Activated CD4-positive, alpha-beta T cell treated with anti-CD3 and anti-CD28 coated beads, Interleukin-2, amount 10 ng/mL, durations not matched to agents 7 days and 5 days (primary cell): ENCODE results near the gene CLIC5. TPM values are rescaled to one million over a fixed set of nuclear protein-coding genes. Genes with fewer than 3 reads are reported as not detected.

Source experiments
- CTCF ChIA-PET: fragments of 350-600 bp; sonication (Branson Sonifier 250); formaldehyde crosslinking; loops from one replicate; lab custom pipeline; 2021; ENCODE audit warnings: antibody characterized with exemption; lab: Charles Lee
- POLR2A ChIA-PET: fragments of 350-600 bp; sonication (Branson Sonifier 250); formaldehyde crosslinking; loops from one replicate; lab custom pipeline; 2021; ENCODE audit warnings: antibody characterized with exemption; lab: Charles Lee
- DNase-seq: peaks from one replicate; pipeline ENCODE4 v3.0.0-alpha.2; 2020
- H3K27ac Mint-ChIP-seq: one replicate; pipeline ENCODE4 v1.8.0; 2021; ENCODE audit warnings: mild to moderate bottlenecking, moderate library complexity, mixed read lengths
- H3K27me3 Mint-ChIP-seq: one replicate; pipeline ENCODE4 v1.8.0; 2021; ENCODE audit warnings: mixed read lengths
- H3K36me3 Mint-ChIP-seq: one replicate; pipeline ENCODE4 v1.8.0; 2021; ENCODE audit warnings: low read depth, mixed read lengths
- H3K4me1 Mint-ChIP-seq: one replicate; pipeline ENCODE4 v1.8.0; 2021; ENCODE audit warnings: mixed read lengths
- H3K4me3 Mint-ChIP-seq: one replicate; pipeline ENCODE4 v1.8.0; 2021; ENCODE audit warnings: mild to moderate bottlenecking, moderate library complexity, mixed read lengths
- H3K9me3 Mint-ChIP-seq: one replicate; pipeline ENCODE4 v1.8.0; 2021; ENCODE audit warnings: mixed read lengths
- total RNA-seq, 2 experiments: library from RNA; stranded (reverse); gene quantifications; one replicate each; pipeline ENCODE4 v1.2.3, GENCODE V29; 2021

The CLIC5 gene
- total RNA-seq, 2 experiments from 2014 or later, result 3.7 to 3.8 TPM

GRCh38 chr6:45881705-45882467, 133.8 kb downstream of the CLIC5 start:
- CTCF ChIA-PET, result interaction anchor here (0.8 to 1.2 kb wide), 2 partner anchors 13 to 32 kb away, joined by 3 read pairs; no protein-coding TSS in a partner anchor
- no peak for DNase-seq
- POLR2A ChIA-PET, result no interaction called here
- peaks cover 2% of the 10 kb centered on the region for H3K9me3 Mint-ChIP-seq
- H3K4me1 Mint-ChIP-seq, result no peaks in the 10 kb centered on the region
- no peaks in the 10 kb centered on the region for H3K27me3 Mint-ChIP-seq
- H3K27ac Mint-ChIP-seq, result no peak overlapping the region
- H3K36me3 Mint-ChIP-seq, result no peaks in the 10 kb centered on the region
- H3K4me3 Mint-ChIP-seq, result no peak overlapping the region

- ChIA-PET POLR2A (no interaction called here), CTCF (interaction anchor here (0.7 kb wide), 1 partner anchor 8 kb away, joined by 3 read pairs; no protein-coding TSS in a partner anchor)
- H3K27me3 Mint-ChIP-seq, result no peaks in the 10 kb centered on the region
- H3K4me1 Mint-ChIP-seq, result no peaks in the 10 kb centered on the region
- H3K36me3 Mint-ChIP-seq, result no peaks in the 10 kb centered on the region
- H3K9me3 Mint-ChIP-seq, result peaks cover 5% of the 10 kb centered on the region
- H3K4me3 Mint-ChIP-seq, result no peak overlapping the region
- H3K27ac Mint-ChIP-seq, result no peak overlapping the region
- DNase-seq, result no peak
These were observed 135.0 kb downstream of the CLIC5 start for GRCh38 chr6:45880676-45881075.

GRCh38 chr6:45880159-45880558, 135.5 kb downstream of the CLIC5 start:
- CTCF ChIA-PET, result interaction anchor here (0.6 to 1.1 kb wide), 2 partner anchors 26 to 34 kb away, joined by 3 to 4 read pairs; no protein-coding TSS in a partner anchor
- POLR2A ChIA-PET, result no interaction called here
- DNase-seq, result no peak
- peaks cover 5% of the 10 kb centered on the region for H3K9me3 Mint-ChIP-seq
- H3K4me1 Mint-ChIP-seq, result no peaks in the 10 kb centered on the region
- H3K27ac Mint-ChIP-seq, result no peak overlapping the region
- H3K36me3 Mint-ChIP-seq, result no peaks in the 10 kb centered on the region
- no peak overlapping the region for H3K4me3 Mint-ChIP-seq
- H3K27me3 Mint-ChIP-seq, result no peaks in the 10 kb centered on the region

- DNase-seq, result no peak
- no peak overlapping the region for H3K4me3 Mint-ChIP-seq
- H3K27me3 Mint-ChIP-seq, result peaks cover 5% of the 10 kb centered on the region
- CTCF ChIA-PET, result no interaction called here
- peaks cover 10% of the 10 kb centered on the region for H3K9me3 Mint-ChIP-seq
- no peaks in the 10 kb centered on the region for H3K4me1 Mint-ChIP-seq
- no peaks in the 10 kb centered on the region for H3K36me3 Mint-ChIP-seq
- POLR2A ChIA-PET, result no interaction called here
- no peak overlapping the region for H3K27ac Mint-ChIP-seq
These were observed 137.6 kb downstream of the CLIC5 start for GRCh38 chr6:45877970-45878590.

- H3K27ac Mint-ChIP-seq, result no peak overlapping the region
- ChIA-PET CTCF (interaction anchor here (1.5 kb wide), 1 partner anchor 8 kb away, joined by 3 read pairs; no protein-coding TSS in a partner anchor), POLR2A (no interaction called here)
- no peak overlapping the region for H3K4me3 Mint-ChIP-seq
- no peaks in the 10 kb centered on the region for H3K4me1 Mint-ChIP-seq
- DNase-seq, result no peak
- no peaks in the 10 kb centered on the region for H3K36me3 Mint-ChIP-seq
- peaks cover 8% of the 10 kb centered on the region for H3K9me3 Mint-ChIP-seq
- H3K27me3 Mint-ChIP-seq, result peaks cover 10% of the 10 kb centered on the region
These were observed 142.8 kb downstream of the CLIC5 start for GRCh38 chr6:45872827-45873365.

DNA sequence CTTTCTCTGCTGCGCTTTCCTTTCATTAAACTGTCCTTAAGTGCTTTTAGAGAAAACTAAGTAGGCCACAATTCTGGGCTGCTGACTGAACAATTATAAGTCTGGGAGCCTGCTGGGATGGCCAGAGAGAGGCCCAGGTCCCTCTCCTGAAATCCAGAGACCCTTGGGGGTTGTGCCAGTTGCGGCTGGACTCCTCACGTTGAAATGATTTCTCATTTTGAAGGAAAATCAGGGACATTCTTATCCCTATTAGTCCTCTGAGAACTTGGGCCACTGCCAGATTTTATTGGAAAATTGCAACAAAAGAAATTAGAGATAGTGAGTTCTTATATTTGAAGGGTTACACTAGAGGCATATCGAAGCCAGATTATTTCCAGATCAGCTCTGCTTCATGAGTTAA, 145.1 kb downstream of the CLIC5 start:
- Mint-ChIP-seq H3K4me3 (no peak overlapping the region), H3K4me1 (no peaks in the 10 kb centered on the region), H3K9me3 (peaks cover 5% of the 10 kb centered on the region), H3K27me3 (peaks cover 12% of the 10 kb centered on the region), H3K27ac (no peak overlapping the region), H3K36me3 (no peaks in the 10 kb centered on the region)
- ChIA-PET POLR2A (no interaction called here), CTCF (no interaction called here)
- no peak for DNase-seq

GRCh38 chr6:45864651-45865050, 151.0 kb downstream of the CLIC5 start:
- peaks cover 4% of the 10 kb centered on the region for H3K27me3 Mint-ChIP-seq
- H3K36me3 Mint-ChIP-seq, result no peaks in the 10 kb centered on the region
- no peak overlapping the region for H3K27ac Mint-ChIP-seq
- no peak for DNase-seq
- ChIA-PET POLR2A (no interaction called here), CTCF (interaction anchor here (1.4 kb wide), 1 partner anchor 12 kb away, joined by 5 read pairs; no protein-coding TSS in a partner anchor)
- H3K4me3 Mint-ChIP-seq, result no peak overlapping the region
- H3K9me3 Mint-ChIP-seq, result no peaks in the 10 kb centered on the region
- H3K4me1 Mint-ChIP-seq, result no peaks in the 10 kb centered on the region

DNA sequence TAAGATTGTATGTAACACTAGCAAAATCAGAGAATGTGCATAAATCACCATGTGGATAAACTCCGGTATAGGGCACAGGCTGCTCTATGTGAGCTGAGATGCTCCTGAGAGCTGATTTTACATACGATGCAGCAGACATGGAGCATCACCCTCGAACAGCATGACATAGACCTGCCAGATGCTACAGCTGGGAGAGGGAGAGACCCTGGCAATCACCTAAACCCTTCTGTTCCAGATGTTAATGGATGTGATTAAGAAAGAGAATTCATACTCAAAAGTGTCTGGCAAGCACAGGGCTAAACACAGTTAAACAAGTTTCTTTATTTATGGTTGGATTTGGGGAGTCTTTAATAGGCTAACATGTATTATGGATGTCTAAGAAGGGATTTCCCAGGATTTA, 157.0 kb downstream of the CLIC5 start:
- H3K4me3 Mint-ChIP-seq, result no peak overlapping the region
- ChIA-PET POLR2A (no interaction called here), CTCF (no interaction called here)
- no peaks in the 10 kb centered on the region for H3K9me3 Mint-ChIP-seq
- H3K27ac Mint-ChIP-seq, result no peak overlapping the region
- no peaks in the 10 kb centered on the region for H3K36me3 Mint-ChIP-seq
- peaks cover 8% of the 10 kb centered on the region for H3K27me3 Mint-ChIP-seq
- no peaks in the 10 kb centered on the region for H3K4me1 Mint-ChIP-seq
- DNase-seq, result no peak

- H3K4me1 Mint-ChIP-seq, result no peaks in the 10 kb centered on the region
- no peak overlapping the region for H3K4me3 Mint-ChIP-seq
- H3K27ac Mint-ChIP-seq, result no peak overlapping the region
- peaks cover 10% of the 10 kb centered on the region for H3K27me3 Mint-ChIP-seq
- H3K9me3 Mint-ChIP-seq, result no peaks in the 10 kb centered on the region
- POLR2A ChIA-PET, result no interaction called here
- H3K36me3 Mint-ChIP-seq, result no peaks in the 10 kb centered on the region
- DNase-seq, result no peak
- CTCF ChIA-PET, result no interaction called here
These were observed 157.8 kb downstream of the CLIC5 start for GRCh38 chr6:45857827-45858226.

DNA sequence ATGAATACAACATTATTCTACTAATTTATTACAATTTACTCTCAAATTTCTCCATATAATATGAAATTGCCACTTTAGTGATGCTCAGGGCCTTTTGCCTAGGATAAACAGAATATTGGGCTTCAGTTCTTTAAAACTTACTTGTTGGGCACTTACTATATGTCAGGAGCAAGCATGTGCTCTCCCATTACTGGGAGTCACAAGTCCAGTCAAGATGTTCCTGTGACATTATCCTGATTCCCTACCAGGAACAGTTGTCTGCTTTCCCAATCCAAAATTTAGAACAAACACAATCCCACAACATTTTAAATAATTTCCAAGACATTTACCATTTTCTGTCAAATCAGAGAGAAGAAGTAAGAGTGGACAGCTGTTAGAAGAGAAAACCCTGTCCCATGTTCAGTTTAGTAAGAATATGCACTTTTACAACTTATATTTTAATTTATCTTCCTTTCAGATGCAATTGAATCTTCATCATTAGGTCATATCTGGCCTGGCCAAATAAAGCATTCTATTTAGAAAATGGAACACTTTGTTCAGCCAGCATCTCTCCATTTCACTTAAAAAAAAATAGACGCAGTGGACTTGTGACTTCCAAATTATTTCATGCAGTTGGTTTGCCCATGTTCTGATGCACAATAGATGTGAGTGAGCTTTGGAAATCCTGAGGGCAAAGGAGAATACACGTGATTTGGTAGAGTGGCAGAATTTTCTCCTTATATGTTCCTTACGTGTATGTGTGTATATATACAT, 159.8 kb downstream of the CLIC5 start:
- DNase-seq, result no peak
- Mint-ChIP-seq H3K36me3 (no peaks in the 10 kb centered on the region), H3K27ac (no peak overlapping the region), H3K27me3 (peaks cover 10% of the 10 kb centered on the region), H3K4me3 (no peak overlapping the region), H3K4me1 (no peaks in the 10 kb centered on the region), H3K9me3 (no peaks in the 10 kb centered on the region)
- CTCF ChIA-PET, result no interaction called here
- POLR2A ChIA-PET, result no interaction called here

- no peak overlapping the region for H3K4me3 Mint-ChIP-seq
- CTCF ChIA-PET, result no interaction called here
- POLR2A ChIA-PET, result no interaction called here
- no peaks in the 10 kb centered on the region for H3K4me1 Mint-ChIP-seq
- no peak for DNase-seq
- H3K27ac Mint-ChIP-seq, result no peak overlapping the region
- H3K9me3 Mint-ChIP-seq, result peaks cover 3% of the 10 kb centered on the region
- H3K36me3 Mint-ChIP-seq, result no peaks in the 10 kb centered on the region
- peaks cover 5% of the 10 kb centered on the region for H3K27me3 Mint-ChIP-seq
These were observed 161.4 kb downstream of the CLIC5 start for GRCh38 chr6:45854149-45854742.

DNA sequence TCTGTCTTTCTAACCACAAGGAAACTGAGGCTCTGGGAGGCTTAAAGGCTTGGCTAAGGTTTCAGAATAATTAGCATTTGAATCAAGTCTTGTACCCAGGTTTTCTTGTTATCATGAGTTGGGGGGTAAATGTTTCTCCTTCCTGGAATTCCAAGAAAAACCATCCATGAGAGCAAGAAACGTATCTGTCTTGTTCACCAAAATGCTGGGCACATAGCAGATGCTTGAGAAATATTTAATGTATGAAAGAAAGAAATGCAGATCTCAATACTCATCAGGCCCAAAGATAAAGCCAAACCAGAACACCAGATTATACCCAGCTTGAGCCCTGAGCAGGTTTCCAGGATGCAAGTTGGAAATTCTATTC, 164.6 kb downstream of the CLIC5 start:
- no peak overlapping the region for H3K4me3 Mint-ChIP-seq
- no peaks in the 10 kb centered on the region for H3K4me1 Mint-ChIP-seq
- H3K9me3 Mint-ChIP-seq, result peaks cover 3% of the 10 kb centered on the region
- POLR2A ChIA-PET, result no interaction called here
- CTCF ChIA-PET, result interaction anchor here (1.5 kb wide), 1 partner anchor 44 kb away, joined by 3 read pairs; no protein-coding TSS in a partner anchor
- no peak for DNase-seq
- no peak overlapping the region for H3K27ac Mint-ChIP-seq
- H3K27me3 Mint-ChIP-seq, result peaks cover 5% of the 10 kb centered on the region
- no peaks in the 10 kb centered on the region for H3K36me3 Mint-ChIP-seq
